GM20000 (cell line): ENCODE results near the gene SHC4.
"Not testable (repeated sequence)": the region's sequence is repeated elsewhere in the genome, so short reads cannot be mapped to it uniquely, and the experiment has no call there.

ENCODE experiments used
- DNase-seq: peaks from one replicate; pipeline ENCODE4 v3.0.0; 2012; ENCODE audit warnings: low spot score
- TF ChIP-seq, protein P1 (sequence below): IDR thresholded peaks from 2 replicates; pipeline ENCODE4 v1.5.1; 2012; ENCODE audit warnings: mild to moderate bottlenecking, control low read depth; ENCODE audit errors: extremely low read depth, missing control alignments

SHC4 gene

DNA sequence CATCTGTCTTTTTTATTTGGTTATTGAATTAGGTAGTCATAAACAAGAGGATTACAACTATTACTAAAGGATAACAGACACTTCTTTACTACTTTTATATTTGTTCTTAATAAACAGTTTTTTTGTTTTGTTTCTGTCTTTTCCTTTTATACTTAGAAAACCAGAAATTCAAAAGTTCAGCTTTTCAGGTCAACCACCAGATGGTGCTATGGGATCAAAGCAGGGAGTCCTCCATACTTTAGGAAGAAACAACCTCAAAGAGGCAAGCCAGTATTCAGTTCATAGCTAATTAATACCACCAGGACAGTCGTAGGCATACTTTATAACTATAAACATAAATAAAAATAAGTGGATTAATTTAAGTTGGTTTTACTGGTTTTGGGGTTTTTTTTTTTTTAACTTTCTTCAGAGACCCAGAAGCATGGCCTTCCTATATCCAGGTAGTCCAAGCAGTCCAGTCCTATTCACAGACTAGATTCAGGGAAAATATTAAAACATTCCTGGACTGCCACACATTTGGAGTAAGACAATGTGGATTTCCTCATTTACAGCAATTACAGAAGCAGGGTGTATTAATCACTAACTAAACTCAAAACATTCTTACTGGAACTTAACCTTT is 101.8 kb downstream of the SHC4 start:
- TF ChIP-seq, protein P1, sequence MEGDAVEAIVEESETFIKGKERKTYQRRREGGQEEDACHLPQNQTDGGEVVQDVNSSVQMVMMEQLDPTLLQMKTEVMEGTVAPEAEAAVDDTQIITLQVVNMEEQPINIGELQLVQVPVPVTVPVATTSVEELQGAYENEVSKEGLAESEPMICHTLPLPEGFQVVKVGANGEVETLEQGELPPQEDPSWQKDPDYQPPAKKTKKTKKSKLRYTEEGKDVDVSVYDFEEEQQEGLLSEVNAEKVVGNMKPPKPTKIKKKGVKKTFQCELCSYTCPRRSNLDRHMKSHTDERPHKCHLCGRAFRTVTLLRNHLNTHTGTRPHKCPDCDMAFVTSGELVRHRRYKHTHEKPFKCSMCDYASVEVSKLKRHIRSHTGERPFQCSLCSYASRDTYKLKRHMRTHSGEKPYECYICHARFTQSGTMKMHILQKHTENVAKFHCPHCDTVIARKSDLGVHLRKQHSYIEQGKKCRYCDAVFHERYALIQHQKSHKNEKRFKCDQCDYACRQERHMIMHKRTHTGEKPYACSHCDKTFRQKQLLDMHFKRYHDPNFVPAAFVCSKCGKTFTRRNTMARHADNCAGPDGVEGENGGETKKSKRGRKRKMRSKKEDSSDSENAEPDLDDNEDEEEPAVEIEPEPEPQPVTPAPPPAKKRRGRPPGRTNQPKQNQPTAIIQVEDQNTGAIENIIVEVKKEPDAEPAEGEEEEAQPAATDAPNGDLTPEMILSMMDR: peak; percentile 46
- peak; percentile 57 for DNase-seq

DNA sequence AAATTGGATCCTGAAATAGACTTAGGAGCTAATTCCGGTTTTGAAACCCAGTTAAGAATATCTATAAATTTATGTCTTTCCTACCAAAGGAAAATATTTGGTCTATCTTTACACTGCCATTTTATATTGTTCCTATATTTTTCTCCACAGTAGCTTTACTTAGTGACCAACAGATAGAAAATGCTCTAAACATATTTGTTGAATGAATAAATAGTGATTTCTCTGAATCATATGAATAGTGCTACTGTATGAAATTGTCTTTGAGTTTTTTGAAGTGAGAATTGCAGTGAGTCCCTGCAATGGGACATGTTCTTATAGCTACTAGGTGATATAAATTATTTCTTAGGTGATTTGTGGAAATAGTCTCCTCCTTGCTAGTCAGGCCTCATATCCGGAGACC is 104.3 kb downstream of the SHC4 start:
- TF ChIP-seq, protein P1: no peak
- no peak for DNase-seq

DNA sequence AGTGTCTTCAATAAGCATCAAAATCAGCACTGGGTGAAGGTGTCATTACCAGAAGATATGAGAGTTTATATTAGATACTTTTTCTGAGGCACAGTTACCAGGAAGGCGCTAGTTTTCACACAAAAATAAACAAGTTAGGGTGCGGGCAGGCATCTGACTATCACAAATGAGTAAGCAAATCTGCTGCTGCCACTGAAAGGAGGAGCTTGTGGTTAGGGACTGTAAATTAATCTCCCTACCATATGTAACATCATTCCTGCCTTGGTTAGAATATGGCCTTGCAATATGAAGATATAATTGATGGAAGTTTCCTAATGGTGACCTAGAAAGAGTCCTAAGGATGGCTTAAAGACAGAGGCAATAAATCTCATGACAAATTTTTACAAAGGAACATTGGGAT is 105.3 kb downstream of the SHC4 start:
- TF ChIP-seq, protein P1: no peak
- DNase-seq: no peak

DNA sequence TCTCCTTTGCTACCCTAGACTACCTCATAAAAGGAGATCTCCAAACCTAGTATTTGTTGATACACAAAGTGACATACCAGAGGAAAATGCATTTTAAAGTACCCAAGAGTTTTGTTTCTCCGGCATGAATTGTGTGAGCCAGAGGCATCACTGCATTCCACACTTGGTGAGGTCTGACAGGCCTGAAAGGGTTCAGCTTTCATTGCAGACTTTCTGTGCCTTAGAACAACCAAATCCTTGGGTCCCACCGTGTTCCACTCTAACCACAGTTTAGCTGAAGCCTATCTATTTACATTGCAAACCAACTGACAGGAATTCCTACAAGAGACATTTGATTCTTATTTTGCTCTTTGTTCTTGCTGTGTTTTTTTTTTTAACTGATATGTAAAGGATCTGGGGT is 106.8 kb downstream of the SHC4 start:
- TF ChIP-seq, protein P1: no peak
- no peak for DNase-seq

DNA sequence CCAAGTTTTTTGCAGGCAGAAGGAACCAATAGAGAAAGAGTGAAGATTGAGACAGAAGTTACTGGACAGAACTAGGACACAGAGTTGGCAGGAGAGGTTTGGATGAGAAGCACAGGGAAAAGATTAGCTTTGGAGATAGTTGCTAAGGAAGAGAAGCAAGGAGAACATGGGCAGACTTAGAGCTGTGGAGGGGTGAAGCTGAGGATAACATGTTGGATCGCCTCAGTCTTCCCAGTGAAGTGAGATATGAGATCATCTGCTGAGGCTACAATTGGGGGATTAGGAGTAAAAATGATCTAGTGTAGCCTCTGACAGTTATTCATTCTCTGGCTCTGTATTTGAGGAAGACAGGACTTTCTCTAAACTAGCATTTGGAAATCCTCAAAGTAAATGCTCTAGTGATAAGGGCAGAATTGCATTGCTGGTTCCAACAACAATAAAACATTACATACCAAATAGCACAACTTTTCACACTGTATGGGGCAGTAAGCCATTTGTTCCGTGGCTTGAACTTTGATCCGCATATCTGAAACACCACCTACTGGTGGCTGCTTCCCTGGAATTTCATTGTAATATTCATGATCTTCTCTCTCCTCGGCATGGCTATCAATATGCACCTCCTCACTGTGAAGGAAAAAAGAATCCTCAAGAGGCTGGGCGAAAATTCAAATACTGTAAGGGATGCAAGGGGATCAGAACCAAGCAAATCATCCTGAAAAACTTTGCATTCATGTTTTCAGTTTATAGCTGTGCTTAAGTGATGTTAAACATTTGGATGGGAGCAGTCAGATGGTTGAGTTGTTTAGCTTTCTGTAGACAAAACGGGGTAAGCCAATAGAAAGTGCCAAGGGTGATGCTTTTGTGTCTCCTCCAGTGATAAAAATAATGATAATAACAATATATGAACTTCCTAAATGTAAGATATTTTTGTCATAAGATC is 107.9 kb downstream of the SHC4 start:
- no peak for DNase-seq
- TF ChIP-seq, protein P1: no peak

DNA sequence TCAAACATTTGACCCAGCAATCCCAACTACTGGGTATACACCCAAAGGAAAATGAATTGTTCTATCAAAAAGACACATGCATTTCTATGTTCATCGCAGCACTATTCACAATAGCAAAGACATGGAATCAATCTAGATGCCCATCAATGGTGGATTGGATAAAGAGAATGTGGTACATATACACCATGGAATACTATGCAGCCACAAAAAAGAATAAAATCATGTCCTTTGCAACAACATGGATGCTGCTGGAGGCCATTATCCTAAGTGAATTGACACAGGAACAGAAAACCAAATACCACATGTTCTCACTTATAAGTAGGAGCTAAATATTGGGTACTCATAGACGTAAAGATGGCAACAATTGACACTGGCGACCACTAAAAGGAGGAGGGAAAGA is 109.3 kb downstream of the SHC4 start:
- not testable (repeated sequence) for DNase-seq

DNA sequence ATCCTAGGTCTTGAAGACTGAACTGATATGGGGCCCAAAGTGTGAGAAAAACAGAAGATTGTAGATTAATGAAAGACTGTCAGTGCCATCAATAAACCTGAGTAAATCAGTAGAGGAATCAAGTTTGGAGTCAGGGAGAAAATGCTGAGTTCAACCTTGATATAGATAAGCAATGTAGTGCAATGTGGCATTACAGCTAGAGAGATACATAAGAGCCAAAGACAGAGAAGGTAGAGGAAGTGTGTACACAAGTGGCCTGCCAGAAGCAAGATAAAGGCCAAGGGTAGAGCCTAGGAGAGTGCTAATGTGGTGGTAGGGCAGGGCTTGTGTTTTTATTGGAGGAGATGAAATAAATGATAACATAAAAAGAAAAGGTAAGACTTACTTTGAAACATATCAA is 111.8 kb downstream of the SHC4 start:
- no peak for DNase-seq
- TF ChIP-seq, protein P1: no peak
